ENCODE measurements around the gene VRK3.
"Not testable (repeated sequence)": the region's sequence is repeated elsewhere in the genome, so short reads cannot be mapped to it uniquely, and the experiment has no call there.

The VRK3 gene

GRCh38 chr19:50025022-50025793 lies at the start of gene VRK3:
TSS of gene VRK3 (minus strand) at chr19:50025372. CDS start at chr19:50016162, 9,210 bp downstream.
- peak; percentile 100 for DNase-seq

- DNase-seq, result not testable (repeated sequence)
Measured at GRCh38 chr19:50068382-50068781, 43.2 kb upstream of the VRK3 start.

- no peak for DNase-seq
Measured at GRCh38 chr19:50067575-50067974, 42.4 kb upstream of the VRK3 start.

- DNase-seq, result no peak
Measured at GRCh38 chr19:50065938-50066337, 40.8 kb upstream of the VRK3 start.

- no peak for DNase-seq
Measured at GRCh38 chr19:50061650-50062049, 36.5 kb upstream of the VRK3 start.

GRCh38 chr19:50060107-50060506 lies 34.9 kb upstream of the VRK3 start:
- no peak for DNase-seq

GRCh38 chr19:50059045-50059444 lies 33.9 kb upstream of the VRK3 start:
- no peak for DNase-seq

- no peak for DNase-seq
Measured at GRCh38 chr19:50058425-50058824, 33.3 kb upstream of the VRK3 start.

GRCh38 chr19:50053119-50053518 lies 27.9 kb upstream of the VRK3 start:
- DNase-seq, result no peak

- no peak for DNase-seq
Measured at GRCh38 chr19:50051964-50052363, 26.8 kb upstream of the VRK3 start.

GRCh38 chr19:50051228-50051895 lies 26.2 kb upstream of the VRK3 start:
- not testable (repeated sequence) for DNase-seq

- DNase-seq, result peak; percentile 63
Measured at GRCh38 chr19:50050406-50051227, 25.4 kb upstream of the VRK3 start.

- no peak for DNase-seq
Measured at GRCh38 chr19:50047671-50048070, 22.5 kb upstream of the VRK3 start.

- peak; percentile 46 for DNase-seq
Measured at GRCh38 chr19:50046649-50047503, 21.7 kb upstream of the VRK3 start.

- no peak for DNase-seq
Measured at GRCh38 chr19:50044922-50045321, 19.8 kb upstream of the VRK3 start.

- DNase-seq, result no peak
Measured at GRCh38 chr19:50043967-50044366, 18.8 kb upstream of the VRK3 start.

GRCh38 chr19:50042363-50043024 lies 17.3 kb upstream of the VRK3 start:
- no peak for DNase-seq

- DNase-seq, result no peak
Measured at GRCh38 chr19:50040967-50041366, 15.8 kb upstream of the VRK3 start.

GRCh38 chr19:50039968-50040367 lies 14.8 kb upstream of the VRK3 start:
- DNase-seq, result no peak

- no peak for DNase-seq
Measured at GRCh38 chr19:50036908-50037307, 11.7 kb upstream of the VRK3 start.

- DNase-seq, result no peak
Measured at GRCh38 chr19:50030937-50031336, 5.8 kb upstream of the VRK3 start.

GRCh38 chr19:50030225-50030624 lies 5.1 kb upstream of the VRK3 start:
- DNase-seq, result no peak
